HepG2 (cell line): Measurements from ENCODE around the gene BIRC5. TPM values are rescaled to one million over a fixed set of nuclear protein-coding genes. Genes with fewer than 3 reads are reported as not detected.

Source experiments
- ATAC-seq: fragments of 200-7000 bp; cut with Tn5 transposase; 3 replicates; pipeline ENCODE4 v1.9.1; 2020; ENCODE audit warnings: mild to moderate bottlenecking, moderate library complexity
- BruUV-seq: library from RNA; stranded (reverse); fragments of 400-500 nt; replicated peaks from 2 replicates; lab custom pipeline; 2021; lab: Mats Ljungman, UMichigan
- CTCF ChIA-PET: fragments of 300-600 bp; formaldehyde crosslinking; extraction: SDS; loops from one replicate; lab custom pipeline; 2021; ENCODE audit warnings: low total read pairs, inconsistent platforms, low intra/inter-chr PET ratio; lab: Yijun Ruan, JAX
- POLR2A ChIA-PET: fragments of 350-600 bp; sonication (Branson Sonifier 250); formaldehyde crosslinking; loops from one replicate; lab custom pipeline; 2020; ENCODE audit warnings: antibody characterized with exemption, inconsistent platforms; lab: Yijun Ruan, JAX
- DNase-seq: peaks from one replicate; pipeline ENCODE4 v3.0.0-alpha.2; 2015; ENCODE audit warnings: low spot score
- FAIRE-seq: peaks from 3 replicates; lab custom pipeline; 2011; peaks lifted over from hg19 to GRCh38; lab: Jason Lieb, UNC
- H2AFZ ChIP-seq: one replicate; pipeline ENCODE4 v1.6.1; 2011; ENCODE audit warnings: low read length, inconsistent platforms
- H3K27ac ChIP-seq: fragments of 300-600 bp; 3 replicates; pipeline ENCODE4 v1.8.0; 2011; ENCODE audit warnings: mixed run types, mild to moderate bottlenecking, mixed read lengths, low read length, inconsistent platforms; ENCODE audit not compliant: insufficient read depth; ENCODE audit errors: extremely low read length
- H3K27me3 ChIP-seq, 2 experiments: fragments of 200-600 bp in 1 of 2; 2 replicates in 1 of 2; 3 replicates in 1 of 2; pipeline versions ENCODE4 v1.6.0 to v1.8.0; 2011; ENCODE audit warnings: low read length in 2 of 2, mild to moderate bottlenecking in 2 of 2, moderate library complexity in 2 of 2, inconsistent platforms in 1 of 2; ENCODE audit not compliant: insufficient read depth in 2 of 2, control insufficient read depth in 1 of 2
- H3K36me3 ChIP-seq, 2 experiments: fragments of 200-600 bp in 1 of 2; replicated peaks in 1 of 2; 2 replicates in 1 of 2; 3 replicates in 1 of 2; pipeline versions ENCODE4 v1.5.1 to v1.8.0; 2011; ENCODE audit warnings: low read length in 2 of 2, inconsistent platforms in 1 of 2; ENCODE audit not compliant: insufficient read depth in 2 of 2, control insufficient read depth in 1 of 2
- H3K4me1 ChIP-seq: 2 replicates; pipeline ENCODE4 v1.5.1; 2012; ENCODE audit warnings: low read length, inconsistent platforms; ENCODE audit not compliant: insufficient read depth
- H3K4me2 ChIP-seq: 2 replicates; pipeline ENCODE4 v1.6.0; 2011; ENCODE audit warnings: low read depth, low read length, inconsistent platforms
- H3K4me3 ChIP-seq, 3 experiments: fragments of 200-600 bp in 1 of 3; sonication (generic), shearing (Covaris generic) in 1 of 3; replicated peaks in 1 of 3; 2 replicates each; pipeline ENCODE4 v1.5.1; 2011 to 2016; ENCODE audit warnings: low read length in 3 of 3, inconsistent platforms in 2 of 3, low read depth in 2 of 3, mild to moderate bottlenecking in 2 of 3, control low read depth in 1 of 3, mixed read lengths in 1 of 3; ENCODE audit not compliant: insufficient read depth in 1 of 3
- H3K79me2 ChIP-seq: one replicate; pipeline ENCODE4 v1.6.1; 2011; ENCODE audit warnings: low read length, inconsistent platforms; ENCODE audit not compliant: insufficient read depth
- H3K9ac ChIP-seq: 2 replicates; pipeline ENCODE4 v1.6.0; 2011; ENCODE audit warnings: mild to moderate bottlenecking, low read depth, low read length, inconsistent platforms; ENCODE audit not compliant: insufficient read depth
- H3K9me3 ChIP-seq: 2 replicates; pipeline ENCODE4 v1.5.1; 2012; ENCODE audit warnings: mild to moderate bottlenecking, low read length
- H4K20me1 ChIP-seq: 2 replicates; pipeline ENCODE4 v1.6.0; 2011; ENCODE audit warnings: inconsistent platforms, mild to moderate bottlenecking, low read length, moderate library complexity; ENCODE audit not compliant: insufficient read depth
- JUN ChIP-seq: sonication (generic); formaldehyde crosslinking; IDR thresholded peaks from 2 replicates; pipeline ENCODE4 v1.4.0; 2020; ENCODE audit warnings: mild to moderate bottlenecking, missing genetic modification reagents
- MTF1 ChIP-seq: sonication (generic); formaldehyde crosslinking; IDR thresholded peaks from 2 replicates; pipeline ENCODE4 v1.5.0; 2020; ENCODE audit warnings: missing genetic modification reagents
- SP4 ChIP-seq: sonication (generic); formaldehyde crosslinking; IDR thresholded peaks from 2 replicates; pipeline ENCODE4 v1.8.1; 2023; ENCODE audit warnings: mild to moderate bottlenecking, missing genetic modification reagents
- ZNF326 ChIP-seq: sonication (generic); formaldehyde crosslinking; IDR thresholded peaks from 2 replicates; pipeline ENCODE4 v1.4.0; 2020; ENCODE audit warnings: missing genetic modification reagents, borderline replicate concordance
- ZNF646 ChIP-seq: sonication (generic); formaldehyde crosslinking; IDR thresholded peaks from 2 replicates; pipeline ENCODE4 v1.9.0; 2021; ENCODE audit warnings: mild to moderate bottlenecking, missing genetic modification reagents
- ZNF746 ChIP-seq: sonication (generic); formaldehyde crosslinking; IDR thresholded peaks from 2 replicates; pipeline ENCODE4 v1.8.0; 2022; ENCODE audit warnings: mild to moderate bottlenecking, missing genetic modification reagents
- ZNF747 ChIP-seq: sonication (generic); formaldehyde crosslinking; IDR thresholded peaks from 2 replicates; pipeline ENCODE4 v1.8.1; 2023; ENCODE audit warnings: missing genetic modification reagents, mild to moderate bottlenecking, borderline replicate concordance
- ZNF75D ChIP-seq: sonication (generic); formaldehyde crosslinking; IDR thresholded peaks from 2 replicates; pipeline ENCODE4 v1.8.1; 2023; ENCODE audit warnings: missing genetic modification reagents, mild to moderate bottlenecking, borderline replicate concordance
- ZSCAN30 ChIP-seq: sonication (generic); formaldehyde crosslinking; IDR thresholded peaks from 2 replicates; pipeline ENCODE4 v1.5.0; 2020; ENCODE audit warnings: mild to moderate bottlenecking, missing genetic modification reagents
- ZXDC ChIP-seq: sonication (generic); formaldehyde crosslinking; IDR thresholded peaks from 2 replicates; pipeline ENCODE4 v1.5.0; 2020; ENCODE audit warnings: mild to moderate bottlenecking, missing genetic modification reagents
- WGBS: methylation state at CpG from one replicate; pipeline ENCODE4 v1.1.6; 2017; ENCODE audit warnings: low lambda C conversion rate; 5-methylcytosine and 5-hydroxymethylcytosine counted together
- in situ Hi-C: cut with HindIII; loops from 2 replicates; pipeline ENCODE4 v1.10.0; 2017; ENCODE audit warnings: low pct_unique_long_range_greater_than_20kb; ENCODE audit not compliant: extremely low pct_ligation_motif_present
- intact Hi-C: fragments of 100-400 bp; cut with micrococcal nuclease; formaldehyde crosslinking; loops from one replicate; pipeline ENCODE4 v1.10.0; 2022; ENCODE audit not compliant: unreplicated experiment
- polyA plus RNA-seq, 8 experiments: library from polyadenylated mRNA; depleted of rRNA in 3 of 8; stranded (reverse) in 7 of 8; unstranded in 1 of 8; fragments of >200 nt; fragmentation: Illumina TruSeq in 4 of 8; extraction: Trizol in 4 of 8; gene quantifications; 2 replicates each; pipeline versions ENCODE4 v1.2.1 to v1.2.3, GENCODE V29; 2011 to 2016; ENCODE audit warnings: low read depth in 4 of 8, missing spikeins in 1 of 8, mixed read lengths in 1 of 8; ENCODE audit not compliant: insufficient read depth in 1 of 8
- total RNA-seq, 5 experiments: library from RNA; depleted of rRNA; stranded (reverse); fragments of >200 nt; fragmentation: Illumina TruSeq; extraction: Trizol; gene quantifications; 2 replicates each; pipeline ENCODE4 v1.2.3, GENCODE V29; 2016; ENCODE audit warnings: low read depth in 1 of 5
- TF ChIP-seq, protein P1 (sequence below): sonication (generic); formaldehyde crosslinking; IDR thresholded peaks from 2 replicates; pipeline ENCODE4 v1.5.0; 2020; ENCODE audit warnings: mild to moderate bottlenecking, missing genetic modification reagents, borderline replicate concordance

Gene BIRC5
- total and polyA plus RNA-seq, 2 of the 13 experiments (the other 11 are each of a cell fraction or from before 2014, with no cell fraction given) = 30.3 to 135 TPM

DNA sequence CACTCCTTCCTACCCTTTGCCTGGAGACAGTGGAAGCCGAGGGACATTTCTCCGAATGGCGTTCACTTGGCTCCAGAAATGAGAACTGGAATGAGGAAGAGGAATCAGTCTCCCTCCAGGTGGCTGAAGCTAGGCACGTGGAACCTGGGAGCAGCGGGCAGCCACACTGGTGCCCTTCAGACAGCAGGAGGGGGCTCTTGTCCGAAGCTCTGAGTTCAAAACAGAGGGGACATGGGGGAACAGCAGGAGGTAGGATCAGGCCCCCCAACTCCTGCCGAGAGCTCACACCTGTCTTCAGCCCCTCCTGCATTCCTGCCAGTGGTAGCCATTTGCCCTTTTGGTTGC, 58.8 kb downstream of the BIRC5 start (continued):
- TF ChIP-seq, protein P1, sequence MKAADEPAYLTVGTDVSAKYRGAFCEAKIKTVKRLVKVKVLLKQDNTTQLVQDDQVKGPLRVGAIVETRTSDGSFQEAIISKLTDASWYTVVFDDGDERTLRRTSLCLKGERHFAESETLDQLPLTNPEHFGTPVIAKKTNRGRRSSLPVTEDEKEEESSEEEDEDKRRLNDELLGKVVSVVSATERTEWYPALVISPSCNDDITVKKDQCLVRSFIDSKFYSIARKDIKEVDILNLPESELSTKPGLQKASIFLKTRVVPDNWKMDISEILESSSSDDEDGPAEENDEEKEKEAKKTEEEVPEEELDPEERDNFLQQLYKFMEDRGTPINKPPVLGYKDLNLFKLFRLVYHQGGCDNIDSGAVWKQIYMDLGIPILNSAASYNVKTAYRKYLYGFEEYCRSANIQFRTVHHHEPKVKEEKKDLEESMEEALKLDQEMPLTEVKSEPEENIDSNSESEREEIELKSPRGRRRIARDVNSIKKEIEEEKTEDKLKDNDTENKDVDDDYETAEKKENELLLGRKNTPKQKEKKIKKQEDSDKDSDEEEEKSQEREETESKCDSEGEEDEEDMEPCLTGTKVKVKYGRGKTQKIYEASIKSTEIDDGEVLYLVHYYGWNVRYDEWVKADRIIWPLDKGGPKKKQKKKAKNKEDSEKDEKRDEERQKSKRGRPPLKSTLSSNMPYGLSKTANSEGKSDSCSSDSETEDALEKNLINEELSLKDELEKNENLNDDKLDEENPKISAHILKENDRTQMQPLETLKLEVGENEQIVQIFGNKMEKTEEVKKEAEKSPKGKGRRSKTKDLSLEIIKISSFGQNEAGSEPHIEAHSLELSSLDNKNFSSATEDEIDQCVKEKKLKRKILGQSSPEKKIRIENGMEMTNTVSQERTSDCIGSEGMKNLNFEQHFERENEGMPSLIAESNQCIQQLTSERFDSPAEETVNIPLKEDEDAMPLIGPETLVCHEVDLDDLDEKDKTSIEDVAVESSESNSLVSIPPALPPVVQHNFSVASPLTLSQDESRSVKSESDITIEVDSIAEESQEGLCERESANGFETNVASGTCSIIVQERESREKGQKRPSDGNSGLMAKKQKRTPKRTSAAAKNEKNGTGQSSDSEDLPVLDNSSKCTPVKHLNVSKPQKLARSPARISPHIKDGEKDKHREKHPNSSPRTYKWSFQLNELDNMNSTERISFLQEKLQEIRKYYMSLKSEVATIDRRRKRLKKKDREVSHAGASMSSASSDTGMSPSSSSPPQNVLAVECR (CRISPR knock-in tag) = no peak
- TF ChIP-seq MTF1 = no peak
- no peak for TF ChIP-seq ZNF747 (CRISPR knock-in tag)
- TF ChIP-seq ZSCAN30 (CRISPR knock-in tag) = no peak
- TF ChIP-seq JUN = no peak
- no peak for TF ChIP-seq SP4 (CRISPR knock-in tag)
- no peak for TF ChIP-seq ZXDC

GRCh38 chr17:78273813-78274212, 59.8 kb downstream of the BIRC5 start:
- Histone ChIP-seq H3K4me3 (no peak overlapping the region), H3K36me3 (no peaks in the 10 kb centered on the region), H3K9me3 (no peaks in the 10 kb centered on the region), H3K9ac (no peak overlapping the region), H3K27me3 (peaks cover 30 to 78% of the 10 kb centered on the region in 2 experiments), H3K4me2 (no peak overlapping the region), H4K20me1 (no peaks in the 10 kb centered on the region), H3K4me1 (peaks cover 18% of the 10 kb centered on the region), H3K79me2 (no peaks in the 10 kb centered on the region), H3K27ac (no peak overlapping the region), H2AFZ (no peak overlapping the region)
- 34% methylated on average over 6 of the region's 6 CpGs for WGBS
- FAIRE-seq (no peak), DNase-seq (no peak), ATAC-seq (no peak)
- POLR2A ChIA-PET = no interaction called here
- CTCF ChIA-PET = no interaction called here
- intact Hi-C loops (no loop called here), in situ Hi-C loops (no loop called here)
- BruUV-seq = no TSS peak
- TF ChIP-seq ZNF746 (CRISPR knock-in tag) (no peak), ZNF326 (CRISPR knock-in tag) (no peak), ZNF75D (no peak), ZNF646 (no peak)
